Effector CD4-positive, alpha-beta T cell (primary cell): Measurements from ENCODE around the gene NR2F1-AS1.
"Not testable (repeated sequence)": the region's sequence is repeated elsewhere in the genome, so short reads cannot be mapped to it uniquely, and the experiment has no call there.

Experiments
- DNase-seq: peaks from one replicate; pipeline ENCODE4 v3.0.0-alpha.2; 2020

Gene NR2F1-AS1

GRCh38 chr5:93576994-93577853 lies 3.8 kb downstream of the NR2F1-AS1 start:
- no peak for DNase-seq

GRCh38 chr5:93575461-93576414 lies 5.3 kb downstream of the NR2F1-AS1 start:
- no peak for DNase-seq

GRCh38 chr5:93574491-93575305 lies 6.3 kb downstream of the NR2F1-AS1 start:
- DNase-seq: no peak

- no peak for DNase-seq
These were observed 7.4 kb downstream of the NR2F1-AS1 start for GRCh38 chr5:93573354-93574351.

- DNase-seq: no peak
These were observed 8.2 kb downstream of the NR2F1-AS1 start for GRCh38 chr5:93572608-93573353.

- no peak for DNase-seq
These were observed 8.9 kb downstream of the NR2F1-AS1 start for GRCh38 chr5:93572101-93572607.

- DNase-seq: no peak
These were observed 9.7 kb downstream of the NR2F1-AS1 start for GRCh38 chr5:93571114-93571949.

- DNase-seq: no peak
These were observed 10.5 kb downstream of the NR2F1-AS1 start for GRCh38 chr5:93570294-93571113.

- DNase-seq: no peak
These were observed 11.5 kb downstream of the NR2F1-AS1 start for GRCh38 chr5:93569300-93570160.

- no peak for DNase-seq
These were observed 13.6 kb downstream of the NR2F1-AS1 start for GRCh38 chr5:93567424-93567823.

- no peak for DNase-seq
These were observed 14.9 kb downstream of the NR2F1-AS1 start for GRCh38 chr5:93566091-93566490.

GRCh38 chr5:93557021-93557604 lies 23.9 kb downstream of the NR2F1-AS1 start:
- DNase-seq: no peak

- not testable (repeated sequence) for DNase-seq
These were observed 31.4 kb downstream of the NR2F1-AS1 start for GRCh38 chr5:93549594-93549993.

GRCh38 chr5:93545872-93546271 lies 35.1 kb downstream of the NR2F1-AS1 start:
- DNase-seq: no peak

- DNase-seq: no peak
These were observed 48.6 kb downstream of the NR2F1-AS1 start for GRCh38 chr5:93532370-93532769.

- DNase-seq: not testable (repeated sequence)
These were observed 59.2 kb downstream of the NR2F1-AS1 start for GRCh38 chr5:93521815-93522214.

- no peak for DNase-seq
These were observed 61.3 kb downstream of the NR2F1-AS1 start for GRCh38 chr5:93519740-93520139.
